Kidney tubule cell (primary cell): ENCODE results near the gene CDK5R2.

Experiments used
- DNase-seq: peaks from one replicate; pipeline ENCODE4 v3.0.0-alpha.2; 2018; ENCODE audit warnings: low spot score

CDK5R2 gene

GRCh38 chr2:219009294-219009693 is 49.8 kb downstream of the CDK5R2 start:
- no peak for DNase-seq

GRCh38 chr2:219010162-219010756 is 50.8 kb downstream of the CDK5R2 start:
- peak; percentile 30 for DNase-seq

- no peak for DNase-seq
Measured at GRCh38 chr2:219010873-219011272, 51.4 kb downstream of the CDK5R2 start.
